A204.1 (cell line): Measurements from ENCODE around the gene MCM5.
"Not testable (repeated sequence)": the region's sequence is repeated elsewhere in the genome, so short reads cannot be mapped to it uniquely, and the experiment has no call there.

Experiments
- FAIRE-seq: peaks from 2 replicates; lab custom pipeline; 2012; peaks lifted over from hg19 to GRCh38; lab: Jason Lieb, UNC

Gene MCM5

GRCh38 chr22:35434061-35434710 lies 34.2 kb downstream of the MCM5 start:
- no peak for FAIRE-seq

GRCh38 chr22:35435201-35435740 lies 35.3 kb downstream of the MCM5 start:
- FAIRE-seq: no peak

GRCh38 chr22:35436421-35436820 lies 36.5 kb downstream of the MCM5 start:
- FAIRE-seq: no peak

GRCh38 chr22:35437049-35437448 lies 37.1 kb downstream of the MCM5 start:
- FAIRE-seq: no peak

GRCh38 chr22:35438673-35439364 lies 38.9 kb downstream of the MCM5 start:
- not testable (repeated sequence) for FAIRE-seq

DNA sequence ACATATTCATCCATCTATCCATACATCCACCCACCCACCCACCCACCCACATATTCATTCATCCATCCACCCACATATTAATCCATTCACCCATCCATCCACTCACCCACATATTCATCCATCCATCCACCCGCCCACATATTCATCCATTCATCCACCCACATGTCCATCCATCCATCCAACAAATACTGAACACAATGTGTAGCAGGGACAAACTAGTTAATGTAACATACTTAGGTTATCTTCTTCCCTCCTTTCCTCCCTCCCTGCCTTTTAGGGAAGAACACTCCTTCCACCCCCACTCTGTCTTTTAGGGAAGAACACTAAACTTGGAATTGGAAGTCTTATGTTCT lies 39.4 kb downstream of the MCM5 start:
- FAIRE-seq: no peak

DNA sequence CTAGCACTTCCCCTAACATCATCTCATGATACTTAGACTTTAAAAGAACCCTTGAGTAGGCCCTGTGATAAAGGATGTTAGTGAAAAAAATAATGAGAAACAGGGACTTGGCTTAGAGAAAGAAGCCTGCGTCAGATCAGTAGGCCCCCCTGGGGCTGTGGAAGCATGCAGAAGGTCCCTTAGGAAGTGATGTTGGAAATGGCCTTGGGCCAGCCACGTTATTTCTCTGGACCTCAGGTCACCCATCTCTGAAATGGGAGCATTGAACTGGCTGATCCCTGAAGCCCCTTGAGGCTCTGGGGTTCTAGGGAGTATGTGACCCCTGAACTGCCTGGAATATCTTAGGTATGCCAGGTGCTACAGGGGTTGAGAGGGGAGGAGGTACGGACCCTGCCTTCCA lies 40.2 kb downstream of the MCM5 start:
- no peak for FAIRE-seq

DNA sequence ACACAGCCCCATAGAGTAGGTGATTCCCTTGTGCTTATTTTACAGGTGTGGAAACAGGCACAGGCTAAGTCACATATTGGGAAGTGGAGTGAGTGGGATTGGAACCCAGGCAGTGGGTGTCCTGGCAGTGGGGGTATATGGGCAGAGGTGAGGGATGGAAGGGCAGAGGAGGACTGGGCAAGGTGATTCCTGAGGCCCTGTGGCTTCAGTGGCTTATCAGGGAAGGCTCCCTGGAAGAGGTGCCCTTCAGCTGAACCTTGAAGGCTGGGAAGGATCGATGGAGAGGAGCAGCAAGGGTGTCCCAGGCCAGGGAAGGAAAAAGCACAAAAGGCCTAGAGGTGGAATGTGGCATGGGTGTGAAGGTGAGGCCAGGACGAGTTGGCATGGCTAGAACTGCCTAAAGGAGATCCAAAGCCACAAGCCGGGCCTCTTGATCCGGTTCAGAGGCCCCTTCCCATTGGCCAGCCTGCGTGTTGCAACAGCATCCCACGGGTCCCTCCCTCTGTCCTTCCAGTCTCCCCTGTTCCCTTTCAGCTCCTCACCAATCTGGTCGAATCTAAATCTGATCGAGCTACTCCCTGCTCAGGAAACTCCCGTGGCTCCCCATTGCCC lies 41.7 kb downstream of the MCM5 start:
- no peak for FAIRE-seq

- no peak for FAIRE-seq
Measured at GRCh38 chr22:35442471-35442870, 42.5 kb downstream of the MCM5 start.

GRCh38 chr22:35443338-35443737 lies 43.4 kb downstream of the MCM5 start:
- no peak for FAIRE-seq

DNA sequence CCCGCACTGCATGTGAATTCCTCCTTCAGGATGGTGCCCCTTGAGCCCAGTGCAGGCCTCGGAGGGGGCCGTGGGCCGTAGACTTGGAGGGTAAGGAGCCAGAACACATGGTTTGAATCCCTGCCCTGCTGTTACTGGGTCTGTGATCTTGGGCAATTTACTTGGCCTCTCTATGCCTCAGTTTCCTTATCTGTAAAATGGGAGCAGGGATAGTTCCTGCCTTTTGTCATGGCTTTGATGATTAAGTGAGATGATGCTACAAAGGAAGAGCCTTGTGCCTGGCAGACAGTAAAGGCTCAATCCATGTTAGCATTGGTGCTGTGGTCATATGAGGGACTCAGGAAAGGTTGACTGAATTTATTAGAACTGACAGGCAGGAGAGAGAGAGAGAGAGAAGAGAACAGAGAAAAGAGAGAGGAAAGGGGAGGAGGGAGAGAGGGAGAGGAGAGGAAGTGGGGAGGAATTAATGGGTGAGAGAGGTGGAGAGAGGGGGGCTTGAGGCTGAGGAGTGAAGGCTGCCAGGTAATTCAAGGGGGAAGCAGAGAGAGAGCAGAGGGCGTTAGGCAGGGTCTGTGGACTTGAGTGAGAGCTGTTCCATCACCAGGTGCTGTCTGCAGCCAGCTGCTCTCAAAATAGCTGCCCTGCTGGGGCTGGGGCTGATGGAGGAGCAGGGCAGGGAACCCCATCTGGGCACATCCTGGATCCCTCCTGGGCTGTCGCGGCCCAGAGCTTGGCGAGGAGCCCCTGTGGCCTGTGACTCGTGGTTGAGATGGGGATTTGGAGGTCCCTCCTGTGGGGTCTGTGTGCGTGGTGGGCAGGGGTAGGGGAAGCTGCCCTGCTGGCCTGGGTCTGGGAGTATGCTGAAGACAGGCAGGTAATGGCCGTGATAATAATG lies 44.1 kb downstream of the MCM5 start:
- no peak for FAIRE-seq

DNA sequence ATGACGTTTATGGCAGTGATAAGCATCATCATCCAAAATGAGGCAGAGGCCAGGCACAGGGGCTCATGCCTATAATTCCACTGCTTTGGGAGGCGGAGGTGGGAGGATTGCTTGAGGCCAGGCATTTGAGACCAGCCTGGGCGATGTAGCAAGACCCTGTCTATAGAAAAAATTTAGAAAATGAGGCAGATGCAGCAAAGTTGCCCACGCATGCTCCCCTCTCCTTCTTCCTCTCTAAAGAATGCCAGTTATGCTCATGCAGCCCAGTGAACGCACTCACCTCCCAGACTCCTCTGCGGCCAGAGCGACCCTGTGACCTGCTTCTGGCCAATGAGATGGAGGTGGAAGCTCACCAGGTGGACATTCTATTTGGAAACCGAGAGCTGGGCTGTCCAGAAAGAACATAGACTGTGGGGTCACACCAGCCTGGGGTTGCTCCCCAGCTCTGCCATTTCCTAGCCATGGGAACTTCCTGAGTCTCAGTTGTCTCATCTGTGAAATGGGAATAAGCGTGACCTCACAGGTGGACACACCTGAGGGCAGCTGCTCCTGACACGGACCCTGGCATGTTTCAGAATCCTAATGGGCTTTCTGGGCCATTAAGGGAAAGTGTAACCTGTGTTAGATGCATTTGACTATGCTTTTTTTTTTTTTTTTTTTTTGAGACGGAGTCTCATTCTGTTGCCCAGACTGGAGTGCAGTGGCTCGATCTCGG lies 44.9 kb downstream of the MCM5 start:
- FAIRE-seq: no peak

GRCh38 chr22:35445933-35446332 lies 46.0 kb downstream of the MCM5 start:
- no peak for FAIRE-seq

DNA sequence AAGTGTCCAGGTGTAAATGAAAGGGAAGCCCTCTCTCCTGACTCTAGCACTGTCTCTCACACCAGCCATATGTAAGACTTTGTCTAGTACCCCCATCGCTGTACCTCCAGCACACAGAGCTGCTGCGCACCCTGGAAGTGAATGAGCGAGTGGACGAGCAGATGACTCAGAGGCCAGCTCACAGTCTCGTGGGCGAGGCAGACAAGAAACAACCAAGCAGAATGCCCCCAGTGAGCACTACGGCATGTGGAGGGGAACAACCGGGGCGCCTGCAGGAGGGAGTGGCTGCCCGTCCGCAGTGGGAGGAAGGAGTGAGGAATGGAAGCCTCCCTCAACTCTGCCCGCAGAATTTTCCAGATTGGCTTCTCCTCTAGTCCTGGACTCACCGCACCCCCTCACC lies 46.4 kb downstream of the MCM5 start:
- no peak for FAIRE-seq

- no peak for FAIRE-seq
Measured at GRCh38 chr22:35448523-35448922, 48.6 kb downstream of the MCM5 start.

DNA sequence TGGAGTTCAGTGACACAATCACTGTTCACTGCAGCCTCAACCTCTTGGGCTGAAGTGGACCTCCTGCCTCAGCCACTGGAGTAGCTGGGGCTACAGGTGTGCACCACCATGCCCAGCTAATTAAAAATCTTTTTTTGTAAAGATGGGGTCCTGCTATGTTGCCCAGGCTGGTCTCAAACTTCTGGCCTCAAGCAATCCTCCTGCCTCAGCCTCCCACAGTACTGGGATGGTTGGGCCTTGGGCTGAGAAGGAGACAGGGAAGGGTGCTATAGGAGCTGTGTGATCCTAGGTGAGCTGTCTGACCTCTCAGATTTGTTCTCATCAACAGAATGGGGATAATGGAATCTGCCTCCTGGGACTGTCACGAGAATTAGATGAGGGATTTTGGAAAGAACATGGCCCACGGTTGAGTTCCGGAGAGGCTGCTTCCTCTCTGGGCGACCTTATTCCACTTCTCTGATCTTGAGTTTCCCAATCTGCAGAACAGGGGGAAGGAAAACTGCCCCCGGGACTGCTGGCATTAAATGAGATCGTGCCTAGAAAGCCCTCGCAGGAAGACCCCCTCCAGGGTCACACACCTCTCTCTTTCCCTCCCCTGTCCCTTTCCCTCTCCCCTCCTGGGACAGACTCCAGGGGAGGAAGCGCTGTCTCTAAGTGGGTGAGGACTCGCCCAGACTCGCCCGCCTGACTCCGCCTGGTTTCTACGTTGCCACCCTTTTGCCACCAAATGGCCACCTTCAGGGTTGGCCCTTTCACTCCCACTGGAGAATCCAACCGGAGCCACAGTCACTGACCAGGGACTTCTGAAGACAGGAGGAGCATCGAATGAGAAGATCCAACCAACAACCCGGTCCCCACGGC lies 50.1 kb downstream of the MCM5 start:
- no peak for FAIRE-seq

DNA sequence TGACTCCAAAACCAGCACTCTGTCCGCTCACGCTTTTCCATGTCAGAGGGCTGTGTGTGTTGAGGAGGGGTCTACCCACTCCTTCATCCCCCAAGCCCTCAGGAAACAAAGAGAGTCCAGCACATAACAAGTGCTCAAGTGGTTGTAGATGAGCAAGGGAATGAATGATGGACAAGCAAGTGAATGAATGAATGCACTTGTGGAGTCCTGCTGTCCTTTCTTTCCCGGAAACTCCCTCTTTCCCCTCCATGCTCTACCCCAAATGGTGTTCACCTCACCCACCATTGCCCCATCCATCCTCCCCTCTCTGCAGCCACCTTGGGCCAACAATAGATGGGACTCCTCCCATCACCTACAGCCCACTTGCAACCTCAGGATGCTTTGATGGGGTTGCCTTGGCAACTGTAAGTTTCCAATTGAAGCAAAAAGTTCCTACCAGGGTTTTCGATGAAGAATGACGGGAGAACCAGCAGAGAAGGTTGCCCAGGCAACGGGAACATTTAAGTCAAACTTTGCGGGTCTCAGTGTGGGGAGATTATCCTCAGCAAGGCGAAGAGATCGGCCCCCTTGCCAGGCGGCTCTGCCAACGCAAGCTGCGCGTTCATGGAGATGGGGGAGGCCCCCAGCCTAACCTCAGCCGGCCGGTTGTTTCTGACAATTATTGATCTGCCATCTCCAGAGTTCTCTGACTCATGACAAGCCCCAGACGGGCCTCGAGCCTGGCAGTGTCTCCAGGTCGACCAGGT lies 51.1 kb downstream of the MCM5 start:
- FAIRE-seq: no peak

DNA sequence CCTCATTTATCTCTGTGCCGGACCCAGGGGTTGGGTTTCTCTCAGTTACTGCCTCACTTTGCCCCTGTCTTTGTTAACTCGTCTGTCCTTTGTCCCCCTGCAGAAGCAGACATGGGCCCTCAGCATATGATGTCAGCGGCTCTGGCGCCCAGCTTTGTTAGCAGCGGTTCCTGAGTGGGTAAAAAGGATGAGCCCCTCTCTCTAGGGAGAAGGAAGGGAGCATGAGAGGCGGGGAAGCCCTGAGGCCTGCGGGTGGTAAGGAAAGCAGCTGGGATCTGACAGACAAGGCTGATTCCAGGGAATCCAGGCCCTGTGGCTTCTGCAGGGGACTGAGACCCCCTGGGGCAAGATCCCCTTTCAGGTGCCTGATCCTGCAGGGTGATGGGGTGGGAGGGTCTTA lies 51.7 kb downstream of the MCM5 start:
- no peak for FAIRE-seq

DNA sequence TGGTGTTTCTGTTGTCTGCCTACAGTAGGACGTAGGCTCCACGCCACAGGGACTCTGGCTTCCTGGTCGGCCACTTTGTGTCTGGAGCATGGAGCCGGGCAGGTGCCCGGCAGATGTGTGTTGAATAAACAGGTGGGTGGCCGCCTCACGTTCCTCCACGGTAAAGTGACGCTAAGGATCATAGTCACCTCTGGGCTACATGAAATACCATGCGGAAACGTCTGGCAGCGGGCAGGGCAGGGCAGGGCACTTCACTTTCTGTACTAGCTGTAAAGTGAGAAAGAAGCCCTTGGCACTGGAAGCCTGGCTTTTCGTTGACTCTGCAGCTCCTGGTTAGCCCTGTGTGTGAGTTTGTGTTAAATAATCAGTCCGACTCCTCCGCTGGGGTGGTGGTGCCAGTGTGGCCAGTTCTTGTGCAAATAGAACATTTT lies 52.4 kb downstream of the MCM5 start:
- FAIRE-seq: no peak
